HG02759 (cell line): ENCODE data around the gene AZI2.
A peak's percentile ranks its signal among the peaks of the same experiment; 100 is the strongest.

Experiments used
- ATAC-seq: cut with Tn5 transposase; IDR thresholded peaks from one replicate; pipeline ENCODE4 v1.9.1; 2021; ENCODE audit warnings: mild to moderate bottlenecking, moderate library complexity; ENCODE audit not compliant: unreplicated experiment

The AZI2 gene

GRCh38 chr3:28348629-28349468, at the start of gene AZI2, which contains the start of gene ZCWPW2:
AZI2 (minus strand) TSS chr3:28348824; CDS start chr3:28340617, 8,207 bp downstream.
ZCWPW2 (plus strand) TSS chr3:28348721; CDS start chr3:28413069, 64,348 bp downstream.
- peak; percentile 93 for ATAC-seq

GRCh38 chr3:28388978-28389377, 40.4 kb upstream of the AZI2 start:
- no peak for ATAC-seq

- ATAC-seq, result no peak
Observed at GRCh38 chr3:28386049-28386448, 37.4 kb upstream of the AZI2 start.

- ATAC-seq, result no peak
Observed at GRCh38 chr3:28376424-28376823, 27.8 kb upstream of the AZI2 start.

GRCh38 chr3:28349469-28350000, 911 bp upstream of the AZI2 start:
- no peak for ATAC-seq

- ATAC-seq, result no peak
Observed at GRCh38 chr3:28348265-28348628, 377 bp downstream of the AZI2 start.

GRCh38 chr3:28347374-28348264, 1.0 kb downstream of the AZI2 start:
- ATAC-seq, result no peak

- ATAC-seq, result no peak
Observed at GRCh38 chr3:28345690-28346089, 2.9 kb downstream of the AZI2 start.

- no peak for ATAC-seq
Observed at GRCh38 chr3:28343144-28343543, 5.5 kb downstream of the AZI2 start.

GRCh38 chr3:28337230-28337629, 11.4 kb downstream of the AZI2 start:
- no peak for ATAC-seq

GRCh38 chr3:28335246-28335645, 13.4 kb downstream of the AZI2 start:
- ATAC-seq, result no peak

- no peak for ATAC-seq
Observed at GRCh38 chr3:28334552-28334951, 14.1 kb downstream of the AZI2 start.

GRCh38 chr3:28328188-28329151, 20.2 kb downstream of the AZI2 start:
- ATAC-seq, result peak; percentile 46

- ATAC-seq, result peak; percentile 69
Observed at GRCh38 chr3:28326458-28326926, 22.1 kb downstream of the AZI2 start.

- ATAC-seq, result no peak
Observed at GRCh38 chr3:28322464-28322863, 26.2 kb downstream of the AZI2 start.

GRCh38 chr3:28320981-28321380, 27.6 kb downstream of the AZI2 start:
- no peak for ATAC-seq

- ATAC-seq, result peak; percentile 91
Observed at GRCh38 chr3:28317438-28318022, 31.1 kb downstream of the AZI2 start.

GRCh38 chr3:28316226-28316625, 32.4 kb downstream of the AZI2 start:
- no peak for ATAC-seq

GRCh38 chr3:28315711-28316110, 32.9 kb downstream of the AZI2 start:
- no peak for ATAC-seq

GRCh38 chr3:28308196-28308595, 40.4 kb downstream of the AZI2 start:
- ATAC-seq, result no peak
